Measurements from ENCODE around the gene GRIK3.
"Not testable (repeated sequence)": the region's sequence is repeated elsewhere in the genome, so short reads cannot be mapped to it uniquely, and the experiment has no call there.

Gene GRIK3

DNA sequence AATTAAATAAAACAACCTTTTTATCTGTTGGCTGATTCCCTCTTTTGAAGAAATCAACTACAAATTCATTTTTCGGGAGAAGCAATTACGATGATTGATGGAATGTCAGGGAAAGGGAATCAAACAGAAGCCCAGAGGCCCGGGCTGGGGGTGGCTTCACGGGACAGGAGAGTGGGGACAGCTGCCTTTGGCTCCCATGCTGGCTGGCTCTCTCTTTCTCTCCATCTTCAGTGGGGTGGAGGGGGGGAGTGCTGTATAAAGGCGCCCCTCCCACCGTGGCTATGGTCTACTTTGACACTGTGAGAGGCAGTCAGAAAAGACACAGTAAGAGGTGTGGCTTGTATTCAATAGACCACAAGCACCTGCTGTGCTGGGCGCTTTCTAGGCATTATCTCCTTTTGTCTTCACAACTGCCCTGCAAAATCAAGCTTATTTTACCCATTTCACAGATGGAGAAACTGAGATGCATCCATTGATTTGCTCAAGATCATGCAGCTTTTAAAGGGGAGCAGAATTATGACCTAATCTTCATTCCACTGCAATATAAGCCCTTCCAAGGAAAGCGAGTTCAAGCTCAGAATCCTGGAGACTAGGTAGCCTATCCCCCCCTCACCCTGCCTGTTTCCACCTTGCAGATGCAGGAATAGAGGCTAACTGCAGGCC, 92.9 kb downstream of the GRIK3 start:
- no peak for DNase-seq (ENCODE audit: low read depth)

DNA sequence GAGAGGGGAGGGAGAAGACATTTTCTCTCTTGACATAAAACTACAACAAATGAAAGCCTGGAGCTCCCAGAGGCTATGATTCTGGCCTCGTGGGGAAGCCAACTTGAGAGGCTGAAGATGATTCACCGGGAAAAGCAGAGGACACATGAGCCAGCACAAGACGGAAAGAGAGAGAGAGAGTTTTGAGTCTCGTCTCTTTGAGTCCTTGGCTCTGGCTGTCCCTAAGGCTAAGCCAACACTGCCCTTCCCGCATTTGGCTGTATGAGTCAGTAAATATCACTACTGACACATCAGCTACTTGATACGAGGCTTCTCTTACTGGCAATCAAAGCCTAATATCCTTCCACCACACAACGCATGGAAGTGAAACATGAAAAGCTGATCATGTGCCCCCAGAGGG, 95.5 kb downstream of the GRIK3 start:
- no peak for DNase-seq (ENCODE audit: low read depth)

DNA sequence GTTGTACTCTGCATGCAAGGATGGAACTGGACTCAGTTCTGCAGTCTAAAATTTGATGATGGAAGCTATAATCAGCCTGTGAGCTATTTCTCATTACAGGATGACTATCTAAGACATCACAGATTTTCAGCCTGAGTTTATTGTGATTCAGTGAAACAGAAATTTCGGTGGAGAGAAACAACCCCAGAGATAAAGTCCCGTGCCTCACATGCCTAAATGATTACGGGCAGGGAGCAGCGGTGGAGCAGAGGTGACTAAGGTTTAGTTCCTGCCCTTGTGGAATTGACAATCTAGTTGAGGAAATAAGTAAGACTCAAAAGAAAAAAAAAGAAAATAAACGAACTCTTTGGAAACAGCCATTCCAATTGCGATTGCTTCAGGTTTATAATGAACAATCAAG, 96.9 kb downstream of the GRIK3 start:
- DNase-seq (ENCODE audit: low read depth) = no peak

DNA sequence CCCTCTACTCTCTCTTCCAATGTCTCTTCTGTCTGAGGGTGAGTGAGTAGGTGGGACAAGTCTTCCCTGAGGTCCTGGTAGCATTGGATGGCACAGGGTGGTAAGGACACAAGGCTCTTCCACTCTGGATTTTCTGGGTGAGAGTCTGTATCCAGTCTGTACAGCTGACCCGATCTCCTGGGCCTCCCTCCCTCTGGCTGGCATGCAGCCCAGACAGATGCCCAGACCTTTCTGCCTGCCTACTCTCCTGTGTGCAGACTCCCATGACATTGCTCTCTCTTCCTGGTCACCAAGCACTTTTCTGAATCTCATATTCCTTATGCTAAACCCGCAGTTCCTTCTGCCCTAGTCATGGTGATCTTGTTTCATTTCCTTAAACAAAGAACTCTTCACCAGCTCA, 100.3 kb downstream of the GRIK3 start:
- no peak for DNase-seq (ENCODE audit: low read depth)

DNA sequence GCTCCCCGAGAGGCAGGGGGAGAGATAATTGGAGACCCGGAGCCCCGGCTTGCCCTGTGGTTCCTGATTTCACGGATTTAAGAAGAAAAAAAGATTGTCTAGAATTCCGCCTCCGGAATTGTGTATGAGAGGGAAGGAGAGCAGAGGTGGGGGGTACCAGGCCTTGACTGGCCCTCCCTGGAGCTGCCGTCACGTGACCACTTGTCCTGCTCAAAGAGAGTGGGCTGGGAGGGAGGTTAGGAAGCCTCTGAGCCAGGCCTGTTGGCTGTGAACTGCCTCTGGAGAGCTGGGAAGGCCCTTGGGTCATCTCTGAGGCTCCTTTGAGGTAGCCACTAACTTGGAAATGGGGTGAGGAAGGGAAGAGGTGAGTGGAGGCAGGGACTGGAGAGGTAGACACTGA, 106.5 kb downstream of the GRIK3 start:
- no peak for DNase-seq (ENCODE audit: low read depth)

DNA sequence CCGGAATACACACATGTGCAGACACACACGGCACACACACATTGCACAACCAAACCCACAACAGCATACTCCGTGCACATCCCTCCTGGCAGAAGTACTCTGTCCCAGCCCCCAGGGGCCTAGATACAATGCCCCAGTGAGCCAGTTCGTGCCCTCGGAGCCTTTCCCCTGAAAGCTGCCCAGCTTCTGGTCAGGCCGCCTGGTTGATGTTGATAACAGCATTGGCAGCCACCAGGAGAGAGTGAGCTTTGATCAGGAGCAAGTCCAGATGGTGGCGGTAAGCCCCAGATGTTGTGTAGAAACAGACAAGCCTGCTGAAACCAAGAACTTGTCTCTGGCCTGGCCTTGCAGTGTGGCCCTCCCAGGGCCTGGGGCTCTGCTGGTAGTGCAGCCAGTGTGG, 109.1 kb downstream of the GRIK3 start:
- DNase-seq (ENCODE audit: low read depth) = no peak

DNA sequence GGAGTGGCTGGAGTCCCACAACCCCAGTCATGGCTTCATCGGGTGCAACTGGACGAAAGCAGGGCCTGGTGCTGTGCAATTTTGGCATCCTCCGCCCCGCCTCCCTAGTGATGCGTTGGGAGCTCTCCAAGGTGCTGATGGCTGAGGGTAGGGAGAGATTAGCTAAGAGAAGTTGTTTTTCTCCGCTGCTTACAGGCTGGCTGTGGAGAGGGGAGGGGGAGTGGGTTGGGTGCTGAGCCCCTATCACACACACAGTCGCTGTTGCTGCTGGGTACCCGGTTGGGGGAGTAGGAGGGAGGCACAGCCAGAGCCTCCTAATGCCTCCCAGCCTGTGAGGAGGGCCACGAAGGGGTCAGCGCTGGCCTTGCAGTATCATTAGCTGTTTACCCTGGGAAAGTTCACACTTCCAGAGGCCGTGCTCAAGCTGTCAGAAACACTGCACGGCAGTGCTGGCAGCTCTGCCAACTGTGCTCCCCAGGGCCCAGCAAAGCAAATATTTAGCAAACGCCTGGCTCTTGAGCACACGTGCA, 110.0 kb downstream of the GRIK3 start:
- DNase-seq (ENCODE audit: low read depth) = no peak

DNA sequence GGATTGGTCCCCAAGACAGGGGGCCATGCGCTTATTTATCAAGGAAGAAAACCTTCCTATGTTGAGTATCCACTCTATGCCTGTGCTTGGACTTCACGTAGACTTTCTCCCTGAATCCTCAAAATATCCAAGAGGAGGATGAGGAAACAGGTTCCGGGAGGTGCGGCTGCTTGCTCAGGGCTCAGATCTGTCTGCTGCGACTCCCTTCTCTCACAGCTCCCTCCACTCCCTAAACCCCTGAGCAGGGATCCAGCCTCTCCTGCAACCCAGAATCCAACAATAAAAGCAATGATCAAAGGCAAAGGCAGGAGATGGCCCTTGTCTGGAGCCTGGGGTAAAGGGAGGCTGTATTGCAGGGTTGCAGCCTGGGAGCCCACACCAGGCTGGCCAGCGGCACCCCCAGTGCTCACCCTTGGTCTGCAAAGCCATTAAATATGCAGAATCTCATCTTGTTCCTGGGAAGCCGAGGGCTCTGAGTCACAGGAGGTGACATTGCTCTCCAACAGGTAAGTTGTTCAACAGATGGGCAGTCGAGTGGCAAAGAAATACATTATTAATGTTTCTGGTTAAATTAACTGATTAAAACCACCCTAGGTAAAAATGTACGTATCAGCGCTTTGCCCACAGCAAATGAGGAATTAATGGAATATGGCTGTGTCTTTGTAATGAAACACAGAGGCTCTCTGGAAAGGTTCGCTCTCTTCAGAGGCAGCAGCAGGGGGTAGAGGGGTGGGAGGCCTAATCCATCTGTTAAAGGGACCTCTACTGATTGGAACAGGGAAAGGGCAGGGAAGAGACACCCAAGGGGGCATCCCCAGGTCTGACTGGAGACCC, 111.5 kb downstream of the GRIK3 start:
- no peak for DNase-seq (ENCODE audit: low read depth)

DNA sequence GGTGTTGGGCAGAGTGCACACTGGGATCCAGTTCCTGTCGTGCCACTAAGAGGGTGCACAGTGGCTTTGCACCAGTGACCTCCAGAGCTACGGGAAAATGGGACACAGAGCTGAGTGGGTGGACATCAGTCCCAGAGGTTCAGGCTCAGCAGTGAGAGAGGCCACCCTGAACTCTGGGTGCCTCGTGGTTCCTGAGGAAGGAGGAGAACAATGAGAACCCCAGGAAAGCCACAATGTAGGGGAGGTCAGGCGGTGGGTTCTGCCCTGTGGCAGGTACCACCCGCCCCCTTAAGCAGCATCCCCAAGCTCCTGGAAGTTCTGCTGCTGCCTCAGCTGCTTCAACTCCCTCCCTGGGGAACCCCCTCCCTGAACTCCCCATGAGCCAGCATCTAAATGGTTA, 112.2 kb downstream of the GRIK3 start:
- DNase-seq (ENCODE audit: low read depth) = no peak

DNA sequence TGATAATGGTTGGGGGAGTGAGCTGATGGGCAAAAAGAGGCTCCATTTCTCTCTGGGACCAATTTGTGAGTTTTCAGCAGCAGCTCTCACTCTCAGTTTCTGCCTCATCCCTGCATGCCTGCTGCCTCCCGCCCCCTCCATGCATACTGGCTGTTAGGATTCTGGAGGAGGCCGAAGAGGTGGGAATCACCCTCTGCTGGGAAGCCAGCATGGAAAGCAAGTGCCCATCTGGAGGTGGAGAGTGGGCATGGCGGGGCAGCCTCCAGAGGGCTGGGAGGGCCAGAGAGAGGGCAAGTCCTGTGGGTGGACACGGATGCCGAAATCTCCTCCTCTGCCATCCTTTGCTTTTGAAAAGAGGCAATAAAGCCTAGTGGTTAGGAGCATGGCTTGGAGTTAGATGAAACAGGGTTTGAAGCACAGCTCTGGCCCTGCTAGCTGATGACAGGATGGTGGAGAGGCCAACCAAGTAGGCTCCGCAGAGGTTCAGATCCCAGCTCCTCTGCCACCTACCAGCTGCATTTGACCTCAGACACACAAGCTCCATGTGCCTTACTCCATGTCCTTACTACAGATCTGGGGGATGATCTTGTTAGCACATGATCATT, 113.4 kb downstream of the GRIK3 start:
- DNase-seq (ENCODE audit: low read depth) = no peak

DNA sequence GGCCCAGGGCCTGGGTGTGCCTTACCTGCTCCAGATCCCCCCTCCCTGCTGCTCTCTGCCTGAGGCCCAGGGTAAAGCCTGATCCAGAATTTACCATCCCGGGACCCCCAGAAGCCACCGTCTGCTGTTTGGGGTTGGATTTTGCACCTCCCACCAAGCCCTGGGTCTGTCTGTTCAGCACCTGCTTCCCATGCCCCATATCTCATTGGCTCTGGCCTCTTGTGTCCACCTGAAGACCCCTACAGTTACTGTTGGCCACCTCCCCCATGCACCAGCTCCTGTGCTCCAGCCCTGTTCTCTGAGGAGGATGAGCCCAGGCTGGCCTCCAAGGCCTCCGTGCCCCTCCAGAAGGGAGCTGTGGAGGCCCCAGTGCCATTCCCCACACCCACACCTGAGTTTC, 113.9 kb downstream of the GRIK3 start:
- no peak for DNase-seq (ENCODE audit: low read depth)

DNA sequence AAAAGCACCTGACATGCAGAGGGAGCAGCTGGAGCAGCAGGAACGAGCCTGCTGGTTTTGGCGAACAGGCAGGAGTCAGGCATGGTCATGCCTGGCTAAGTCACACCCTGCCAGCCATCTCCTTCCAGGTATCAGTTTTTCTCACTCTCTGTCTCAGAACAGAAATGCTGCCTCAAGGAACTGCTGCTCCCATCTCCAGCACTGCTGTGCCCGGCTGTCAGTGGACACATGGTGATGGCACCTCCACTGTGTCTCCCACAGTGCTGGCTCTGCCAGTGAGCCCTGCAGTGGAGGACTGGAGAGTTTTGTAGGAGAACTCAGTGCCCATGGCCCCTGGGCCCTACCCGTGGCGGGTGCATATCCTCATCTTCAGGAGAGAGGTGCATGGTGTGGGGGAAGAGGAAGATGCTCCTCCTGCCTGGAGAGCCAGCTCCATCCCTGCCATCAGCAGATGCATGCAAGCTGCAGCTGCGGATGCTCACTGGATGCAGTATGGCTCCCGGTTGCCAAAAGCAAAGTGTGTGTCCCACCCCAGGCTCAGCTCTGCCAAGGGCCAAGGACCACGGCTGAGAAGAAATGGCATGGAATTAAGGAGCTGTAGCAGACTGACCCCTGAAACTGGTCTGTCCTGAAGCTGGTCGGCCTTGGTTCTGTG, 114.7 kb downstream of the GRIK3 start:
- no peak for DNase-seq (ENCODE audit: low read depth)

DNA sequence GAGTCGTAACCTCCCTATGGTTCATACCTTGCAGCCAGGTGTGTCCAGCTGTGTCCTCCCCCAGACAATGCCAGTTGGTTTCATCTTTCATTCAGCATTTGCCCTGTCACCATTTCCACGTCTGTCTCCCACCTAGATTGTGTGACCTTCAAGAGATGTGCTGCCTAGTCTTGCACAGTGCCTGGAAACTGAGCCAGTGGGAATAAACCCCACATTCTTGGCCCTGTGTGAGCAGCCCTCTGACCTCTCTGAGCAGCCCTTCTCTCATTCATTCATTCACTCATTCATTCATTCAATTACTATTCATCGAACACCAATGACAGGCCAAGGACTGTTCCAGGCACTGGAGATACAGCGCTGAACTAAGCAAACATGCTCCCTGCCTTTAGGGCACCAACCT, 115.7 kb downstream of the GRIK3 start:
- no peak for DNase-seq (ENCODE audit: low read depth)

DNA sequence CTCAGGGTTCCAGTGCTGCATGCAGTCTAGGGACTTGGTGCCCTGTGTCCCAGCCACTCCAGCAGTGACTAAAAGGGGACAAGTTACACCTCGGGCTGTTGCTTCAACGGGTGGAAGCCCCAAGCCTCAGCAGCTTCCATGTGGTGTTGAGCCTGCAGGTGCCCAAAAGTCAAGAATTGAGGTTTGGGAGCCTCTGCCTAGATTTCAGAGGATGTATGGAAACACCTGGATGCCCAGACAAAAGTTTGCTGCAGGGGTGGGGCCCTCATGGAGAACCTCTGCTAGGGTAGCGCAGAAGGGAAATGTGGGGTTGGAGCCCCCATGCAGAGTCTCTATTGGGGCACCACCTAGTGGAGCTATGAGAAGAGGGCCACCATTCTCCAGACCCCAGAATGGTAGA, 117.8 kb downstream of the GRIK3 start:
- DNase-seq (ENCODE audit: low read depth) = not testable (repeated sequence)

DNA sequence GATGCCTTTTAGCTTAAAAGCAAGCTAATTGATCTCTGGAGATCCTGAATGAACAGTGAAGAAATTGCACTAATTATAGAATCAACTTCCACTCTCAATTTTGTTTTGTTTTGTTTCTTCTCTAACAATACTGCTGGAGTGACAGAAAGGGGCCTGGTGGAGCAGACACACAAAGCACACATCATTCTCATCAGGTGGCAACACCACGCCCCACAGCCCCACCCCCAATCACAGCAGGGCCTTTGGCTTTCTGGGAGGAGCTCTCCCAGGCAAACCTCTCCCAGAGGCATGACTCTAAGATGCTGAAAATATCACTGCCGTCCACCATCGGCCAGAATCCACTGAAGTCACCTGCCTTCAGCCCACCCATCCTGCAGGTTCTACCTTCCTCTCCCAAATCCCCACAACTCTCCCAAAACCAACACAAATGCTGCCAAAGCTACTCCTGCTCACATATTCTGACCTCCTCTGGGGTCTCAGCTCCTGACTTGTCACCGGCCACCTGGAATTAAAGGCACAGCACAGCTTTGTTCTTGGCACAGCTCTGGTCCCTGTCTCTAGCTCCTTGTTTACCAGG, 120.7 kb downstream of the GRIK3 start:
- DNase-seq (ENCODE audit: low read depth) = no peak

DNA sequence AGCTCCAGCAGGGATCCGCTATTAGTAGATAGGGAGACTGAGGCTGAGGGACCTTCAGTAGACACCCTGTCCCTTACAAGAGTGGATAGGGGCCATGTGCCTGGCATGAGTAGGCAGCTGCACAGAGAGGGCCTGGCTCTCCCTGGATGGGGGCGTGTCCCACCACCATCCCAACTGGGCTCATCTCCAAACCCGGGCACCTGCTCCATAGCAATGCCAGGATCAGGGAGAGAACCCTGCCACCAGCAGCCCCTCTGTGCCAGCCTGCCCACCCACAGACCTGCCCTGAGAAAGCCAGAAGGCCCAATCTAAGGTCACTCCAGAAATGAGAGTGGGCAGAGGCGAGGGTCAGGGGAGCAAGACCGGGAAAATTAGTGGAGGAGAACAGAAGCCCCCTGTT, 121.3 kb downstream of the GRIK3 start:
- no peak for DNase-seq (ENCODE audit: low read depth)

DNA sequence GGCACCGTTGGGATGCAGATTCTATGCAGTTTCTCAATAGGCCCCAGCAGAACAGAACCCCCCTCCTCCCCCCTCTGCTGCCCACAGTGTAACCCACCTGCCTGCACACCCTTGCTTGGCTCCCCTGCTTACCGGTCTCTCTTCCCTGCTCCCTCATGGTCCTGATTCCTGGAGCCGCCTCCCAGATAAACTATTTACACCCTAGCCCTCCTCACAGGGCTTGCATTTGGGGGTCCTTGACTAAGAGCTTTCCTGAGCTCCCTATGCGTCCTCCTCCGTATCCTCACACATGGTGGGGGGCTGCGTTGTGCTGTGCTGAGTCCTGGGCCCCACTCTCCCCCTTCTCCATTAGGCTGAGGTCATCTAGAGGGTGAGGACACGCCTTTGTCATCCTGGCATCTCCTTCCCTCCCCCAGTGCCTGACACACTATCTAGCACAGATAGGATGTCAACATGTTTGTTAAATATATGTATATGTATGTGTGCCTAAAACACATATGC, 121.9 kb downstream of the GRIK3 start:
- DNase-seq (ENCODE audit: low read depth) = no peak

DNA sequence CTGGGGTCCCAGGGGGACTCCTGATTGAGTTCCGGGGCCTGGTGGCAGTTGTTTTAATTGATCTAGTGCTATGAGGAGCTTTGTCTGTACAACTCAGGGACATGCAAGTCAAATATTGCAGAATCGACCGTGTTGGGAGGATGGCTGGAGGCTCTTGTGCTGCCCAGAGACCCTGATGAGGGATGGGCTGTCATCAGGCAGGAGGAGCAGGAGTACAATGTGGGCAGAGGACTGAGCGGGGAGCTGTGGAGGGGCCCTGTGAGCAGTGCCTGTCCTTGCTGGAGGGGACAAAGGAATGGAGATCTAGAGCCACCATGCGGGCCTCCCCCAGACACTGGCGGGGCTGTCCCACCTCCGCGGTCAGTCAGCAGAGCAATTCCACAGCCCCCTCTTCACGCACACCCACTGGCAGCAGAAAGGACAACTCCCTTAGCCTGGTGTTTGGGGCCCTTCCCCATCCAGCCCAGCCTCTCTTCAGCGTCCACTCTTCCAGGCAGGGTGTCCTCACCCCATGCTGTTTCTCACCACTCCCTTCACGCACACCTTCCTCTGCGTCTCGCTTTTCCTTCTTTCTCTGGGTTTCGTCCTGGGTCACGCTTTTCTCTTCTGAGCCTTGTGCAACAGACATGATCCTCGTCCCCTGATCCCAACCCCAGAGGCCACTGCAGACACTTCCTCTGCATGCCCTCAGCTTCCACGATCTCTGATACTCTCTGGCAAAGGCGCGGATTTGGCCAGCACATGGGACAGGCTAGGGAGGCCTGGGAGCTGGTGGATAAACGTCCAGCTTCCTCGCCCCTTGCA, 122.6 kb downstream of the GRIK3 start:
- DNase-seq (ENCODE audit: low read depth) = no peak

DNA sequence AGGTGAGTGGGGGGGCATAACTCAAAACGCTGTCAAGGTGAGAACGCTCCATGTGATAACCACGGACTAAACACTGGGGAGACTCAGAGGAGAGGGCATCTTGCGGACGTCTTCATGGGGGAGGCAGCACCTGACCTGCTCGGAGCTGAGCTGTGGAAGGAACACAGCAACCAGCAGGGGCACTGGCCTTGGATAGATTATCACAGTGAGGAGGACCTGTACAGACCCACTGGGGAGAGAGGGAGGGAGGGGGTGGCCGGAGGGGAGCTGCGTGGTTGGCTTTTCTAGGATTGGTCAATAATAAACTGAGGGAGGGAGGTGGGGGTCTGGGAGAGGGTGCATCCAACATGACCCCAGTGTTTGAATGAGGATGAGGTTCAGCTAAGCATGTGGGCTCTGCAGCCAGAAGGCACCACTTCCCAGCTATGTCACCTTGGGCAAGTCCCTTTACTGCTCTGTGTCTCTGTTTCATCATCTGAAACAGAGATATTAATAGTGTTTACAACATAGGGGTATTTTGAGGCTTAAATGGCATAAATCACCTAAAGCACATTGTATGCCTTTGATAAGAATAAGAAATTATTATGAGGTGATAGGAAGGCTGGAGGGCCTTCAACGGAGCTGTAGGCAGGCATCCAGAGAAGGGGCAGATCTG, 123.3 kb downstream of the GRIK3 start:
- no peak for DNase-seq (ENCODE audit: low read depth)

DNA sequence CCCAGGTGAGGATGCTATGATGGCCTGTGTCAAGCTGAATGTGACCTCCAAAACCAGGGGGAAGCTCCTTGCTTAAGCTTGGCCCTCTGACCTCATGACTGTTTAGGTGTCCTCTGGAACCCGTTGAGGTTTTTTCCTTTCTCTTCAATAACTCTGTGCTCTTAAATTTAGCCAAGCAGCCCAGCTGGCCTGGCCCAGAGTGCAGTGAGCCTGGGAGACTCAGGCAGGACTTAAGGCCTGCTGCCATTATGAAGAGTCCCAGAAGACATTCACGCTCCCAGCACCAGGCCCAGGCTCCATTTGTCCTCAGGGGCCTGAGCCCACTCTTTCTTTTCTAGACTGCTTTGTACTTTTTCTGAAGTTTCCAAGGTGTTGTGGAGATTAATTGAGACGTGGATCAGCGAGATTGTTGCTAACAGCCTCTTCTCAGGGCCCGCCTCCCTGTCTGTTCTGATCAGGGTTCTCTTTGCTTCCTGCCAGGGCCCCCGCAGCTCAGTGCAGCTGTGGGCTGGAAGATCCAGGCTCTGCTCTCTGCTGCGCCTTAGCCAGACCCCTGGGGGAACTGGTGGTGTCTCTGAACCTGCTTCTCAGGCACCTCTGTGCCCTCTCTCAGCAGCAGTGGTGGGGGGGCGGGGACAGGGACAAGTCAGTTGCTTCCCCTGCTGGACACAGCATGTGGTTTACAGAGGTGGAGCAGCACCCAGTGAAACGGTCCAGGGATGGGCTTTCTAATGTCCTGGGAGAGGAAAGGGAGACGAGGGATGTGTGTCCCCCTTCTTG, 124.2 kb downstream of the GRIK3 start:
- DNase-seq (ENCODE audit: low read depth) = no peak

Data from CMK (cell line).